ENCODE results near the gene ECI1.

ECI1 gene, protein sequence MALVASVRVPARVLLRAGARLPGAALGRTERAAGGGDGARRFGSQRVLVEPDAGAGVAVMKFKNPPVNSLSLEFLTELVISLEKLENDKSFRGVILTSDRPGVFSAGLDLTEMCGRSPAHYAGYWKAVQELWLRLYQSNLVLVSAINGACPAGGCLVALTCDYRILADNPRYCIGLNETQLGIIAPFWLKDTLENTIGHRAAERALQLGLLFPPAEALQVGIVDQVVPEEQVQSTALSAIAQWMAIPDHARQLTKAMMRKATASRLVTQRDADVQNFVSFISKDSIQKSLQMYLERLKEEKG

DNA sequence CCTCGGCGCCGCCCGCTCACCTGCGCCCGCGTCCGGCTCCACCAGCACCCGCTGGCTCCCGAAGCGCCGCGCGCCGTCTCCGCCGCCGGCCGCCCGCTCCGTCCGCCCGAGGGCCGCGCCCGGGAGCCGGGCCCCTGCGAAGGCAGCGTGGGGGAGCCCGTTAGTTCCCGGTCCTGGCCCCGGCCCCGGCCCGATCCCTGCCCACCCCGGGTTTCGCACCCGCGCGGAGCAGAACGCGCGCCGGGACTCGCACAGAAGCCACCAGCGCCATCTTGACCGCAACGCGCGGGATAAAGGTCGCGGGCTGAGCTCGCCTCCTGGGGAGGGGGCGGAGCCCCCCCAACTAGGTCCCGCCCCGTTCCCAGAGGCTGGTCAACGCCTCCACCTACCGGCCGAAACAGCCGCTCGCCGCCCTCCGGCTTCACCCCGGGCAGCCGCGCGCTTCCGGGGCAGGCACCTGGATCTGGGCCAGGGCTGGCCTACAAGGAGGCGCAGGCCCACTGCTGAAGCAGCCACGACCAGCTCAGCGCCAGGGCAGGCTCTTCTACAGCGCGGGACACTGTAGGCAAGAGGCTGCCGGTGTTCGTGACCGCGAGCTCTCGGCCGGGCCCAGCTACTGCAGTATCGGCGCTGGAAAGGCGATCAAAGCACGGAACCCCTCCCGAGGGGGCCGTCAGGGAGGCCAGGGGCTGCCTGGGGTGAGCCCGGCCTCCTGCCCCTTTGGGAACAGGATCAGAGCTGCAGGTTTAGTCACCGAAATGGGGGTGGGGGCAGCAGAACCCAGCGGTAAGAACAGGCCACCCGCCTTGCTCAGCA is at the start of gene ECI1:
Gene ECI1, minus strand, starts transcription at position 292 of the 816 bp plus-strand sequence. Its CDS starts 21 bp downstream, at position 271.
- H3K27ac ChIP-seq, result peak within 1 kb of the TSS; percentile 97
- TF ChIP-seq, protein P1, sequence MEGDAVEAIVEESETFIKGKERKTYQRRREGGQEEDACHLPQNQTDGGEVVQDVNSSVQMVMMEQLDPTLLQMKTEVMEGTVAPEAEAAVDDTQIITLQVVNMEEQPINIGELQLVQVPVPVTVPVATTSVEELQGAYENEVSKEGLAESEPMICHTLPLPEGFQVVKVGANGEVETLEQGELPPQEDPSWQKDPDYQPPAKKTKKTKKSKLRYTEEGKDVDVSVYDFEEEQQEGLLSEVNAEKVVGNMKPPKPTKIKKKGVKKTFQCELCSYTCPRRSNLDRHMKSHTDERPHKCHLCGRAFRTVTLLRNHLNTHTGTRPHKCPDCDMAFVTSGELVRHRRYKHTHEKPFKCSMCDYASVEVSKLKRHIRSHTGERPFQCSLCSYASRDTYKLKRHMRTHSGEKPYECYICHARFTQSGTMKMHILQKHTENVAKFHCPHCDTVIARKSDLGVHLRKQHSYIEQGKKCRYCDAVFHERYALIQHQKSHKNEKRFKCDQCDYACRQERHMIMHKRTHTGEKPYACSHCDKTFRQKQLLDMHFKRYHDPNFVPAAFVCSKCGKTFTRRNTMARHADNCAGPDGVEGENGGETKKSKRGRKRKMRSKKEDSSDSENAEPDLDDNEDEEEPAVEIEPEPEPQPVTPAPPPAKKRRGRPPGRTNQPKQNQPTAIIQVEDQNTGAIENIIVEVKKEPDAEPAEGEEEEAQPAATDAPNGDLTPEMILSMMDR (conservative IDR thresholded peaks at IDR 0.05; ENCODE audit: low read depth), result peak; percentile 65
- CTCF ChIA-PET, result interaction anchor here (0.7 to 1.5 kb wide), 6 partner anchors 15 to 57 kb away, joined by 3 to 6 read pairs (median 3); partner anchors contain the start of genes BRICD5 and DNASE1L2
- POLR2A ChIA-PET (ENCODE audit: low non-redundant PET), result interaction anchor here (0.6 to 2.5 kb wide), 5 partner anchors 15 to 271 kb away, joined by 3 to 9 read pairs (median 3); partner anchors contain the start of gene TRAF7
- peak; percentile 98 for DNase-seq (ENCODE audit: low spot score)

DNA sequence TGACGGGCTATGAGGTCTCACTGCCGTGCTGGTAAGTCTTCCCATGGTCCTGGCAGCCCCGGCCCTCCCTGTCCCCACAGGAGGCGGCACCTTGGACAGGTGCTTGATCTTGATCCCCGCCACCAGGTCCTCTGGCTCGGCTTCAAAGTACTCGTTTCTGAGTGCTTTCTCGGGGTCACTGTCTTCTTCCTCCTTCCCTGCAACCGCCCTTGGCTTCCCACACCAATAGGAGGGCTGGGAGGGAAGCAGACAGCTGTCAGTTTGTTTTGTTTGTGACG is 48.5 kb upstream of the ECI1 start:
- DNase-seq (ENCODE audit: low spot score), result no peak
- ChIA-PET CTCF (no interaction called here), POLR2A (ENCODE audit: low non-redundant PET) (no interaction called here)
- TF ChIP-seq, protein P1 (conservative IDR thresholded peaks at IDR 0.05; ENCODE audit: low read depth), result no peak
- H3K27ac ChIP-seq, result no peak overlapping the region

DNA sequence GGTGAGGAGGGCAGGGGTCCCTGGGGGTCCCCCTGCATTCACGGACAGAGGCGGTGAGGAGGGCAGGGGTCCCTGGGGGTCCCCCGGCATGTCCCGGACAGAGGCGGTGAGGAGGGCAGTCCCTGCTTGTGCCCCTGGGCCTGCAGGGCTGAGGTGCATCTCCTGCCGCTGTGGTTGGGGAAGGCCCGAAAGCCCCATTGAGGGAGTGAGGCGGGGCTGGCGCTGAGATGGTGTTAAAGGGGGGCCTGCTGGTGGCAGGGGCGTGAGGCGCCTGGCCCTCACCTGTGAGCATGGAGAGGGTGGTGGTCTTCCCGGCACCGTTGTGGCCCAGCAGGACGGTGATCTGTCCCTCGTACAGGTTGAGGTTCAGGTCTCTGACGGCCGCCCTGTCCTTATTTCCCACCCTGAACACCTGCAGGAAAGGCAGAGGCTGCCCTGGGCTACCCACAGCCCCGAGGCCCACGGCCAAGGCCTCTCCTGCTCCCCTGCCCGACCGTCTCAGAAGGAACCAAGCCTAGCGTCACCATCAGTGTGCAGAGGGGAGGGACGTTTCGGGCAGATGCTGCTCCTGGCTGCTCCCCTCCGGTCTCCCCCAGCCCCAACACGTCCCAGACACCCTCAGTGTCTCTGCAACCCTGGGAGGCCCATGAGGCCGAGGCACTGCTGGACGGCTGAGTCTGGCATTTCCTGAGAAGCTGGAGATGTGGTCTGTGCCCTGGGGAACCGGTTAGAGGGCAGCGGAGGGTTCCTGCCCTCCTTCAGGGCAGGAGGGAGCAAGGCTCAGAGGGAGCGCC is 47.9 kb upstream of the ECI1 start:
- no peak for DNase-seq (ENCODE audit: low spot score)
- POLR2A ChIA-PET (ENCODE audit: low non-redundant PET), result no interaction called here
- CTCF ChIA-PET, result interaction anchor here (0.5 kb wide), 1 partner anchor 34 kb away, joined by 3 read pairs; no protein-coding TSS in a partner anchor
- no peak overlapping the region for H3K27ac ChIP-seq
- TF ChIP-seq, protein P1 (conservative IDR thresholded peaks at IDR 0.05; ENCODE audit: low read depth), result no peak

DNA sequence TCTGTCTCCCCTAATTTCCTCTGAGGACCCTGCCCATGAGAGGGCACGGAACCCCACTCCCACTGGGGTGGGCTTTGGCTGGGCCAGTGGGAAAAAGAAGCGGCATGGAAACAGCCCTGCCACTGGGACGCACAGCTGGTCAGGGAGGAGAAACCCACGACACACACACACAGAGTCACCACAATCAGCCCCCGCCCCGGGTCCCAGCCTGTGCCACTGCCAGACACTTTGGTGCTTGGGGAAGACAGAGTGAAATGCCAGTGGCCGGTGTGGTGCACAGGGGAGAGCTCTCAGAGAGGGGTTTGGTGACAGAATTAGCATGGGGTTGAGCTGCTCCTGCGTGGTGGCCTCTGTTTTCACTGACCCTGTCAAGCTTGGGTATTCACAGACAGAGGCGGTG is 47.2 kb upstream of the ECI1 start:
- H3K27ac ChIP-seq, result no peak overlapping the region
- TF ChIP-seq, protein P1 (conservative IDR thresholded peaks at IDR 0.05; ENCODE audit: low read depth), result no peak
- ChIA-PET CTCF (interaction anchor here (0.5 kb wide), 1 partner anchor 35 kb away, joined by 3 read pairs; no protein-coding TSS in a partner anchor), POLR2A (ENCODE audit: low non-redundant PET) (no interaction called here)
- no peak for DNase-seq (ENCODE audit: low spot score)

DNA sequence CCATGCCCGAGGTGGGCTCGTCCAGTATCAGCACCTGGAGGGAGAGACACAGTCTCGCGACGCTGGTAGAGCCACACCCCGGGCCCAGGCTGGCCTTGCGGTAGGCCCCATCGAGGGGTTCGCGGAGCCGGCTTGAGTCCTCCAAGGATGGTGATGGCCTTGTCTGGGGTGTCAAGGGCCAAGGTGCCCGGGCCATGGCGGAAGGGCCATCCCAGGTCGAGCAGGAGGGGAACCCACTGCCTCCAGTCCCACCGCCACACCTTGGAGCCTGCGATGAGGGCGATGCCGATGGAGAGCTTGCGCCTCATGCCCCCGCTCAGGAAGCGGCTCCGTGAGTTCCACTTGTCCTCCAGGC is 46.1 kb upstream of the ECI1 start:
- TF ChIP-seq, protein P1 (conservative IDR thresholded peaks at IDR 0.05; ENCODE audit: low read depth), result no peak
- H3K27ac ChIP-seq, result no peak overlapping the region
- DNase-seq (ENCODE audit: low spot score), result no peak
- ChIA-PET CTCF (no interaction called here), POLR2A (ENCODE audit: low non-redundant PET) (no interaction called here)
